ENCODE measurements around the gene F12. TPM values are rescaled to one million over a fixed set of nuclear protein-coding genes. Genes with fewer than 3 reads are reported as not detected.

Gene F12
- total RNA-seq, 1 experiment from 2014 or later, result 30.0 TPM

DNA sequence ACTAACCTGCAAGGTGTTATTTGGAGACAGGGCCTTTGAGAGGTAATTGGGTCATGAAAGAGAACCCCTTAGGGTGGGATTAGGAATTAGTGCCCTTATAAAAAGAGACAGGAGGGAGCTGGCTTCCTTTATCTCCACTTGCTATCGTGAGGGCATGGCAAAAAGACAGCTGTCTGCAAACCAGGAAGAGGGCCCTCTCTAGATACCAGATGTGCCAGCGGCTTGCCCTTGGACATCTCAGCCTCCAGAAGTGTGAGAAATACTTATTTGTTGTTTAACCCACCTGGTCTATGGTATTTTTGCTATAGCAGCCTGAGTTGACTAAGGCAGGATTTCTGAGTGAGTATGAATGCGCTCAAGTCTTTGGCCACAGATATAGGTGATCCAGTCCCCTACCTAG is 52.6 kb downstream of the F12 start:
- Histone ChIP-seq H3K27me3 (ENCODE audit: insufficient read depth, low read length) (no peaks in the 10 kb centered on the region), H3K4me1 (ENCODE audit: control insufficient read depth in 1 of 2, insufficient read depth in 2 of 2, low read length in 2 of 2) (peaks cover 4 to 12% of the 10 kb centered on the region in 2 experiments; a peak in 2 of 4 replicates), H2AFZ (ENCODE audit: low read depth, low read length, poor library complexity, severe bottlenecking) (no peak overlapping the region), H4K20me1 (ENCODE audit: insufficient read depth) (no peaks in the 10 kb centered on the region), H3K9me3 (ENCODE audit: control insufficient read depth in 1 of 2, insufficient read depth in 1 of 2, low read depth in 1 of 2, low read length in 2 of 2) (peaks cover 0 to 4% of the 10 kb centered on the region in 2 experiments; a peak in 1 of 4 replicates), H3K79me2 (ENCODE audit: insufficient read depth, low read length) (no peaks in the 10 kb centered on the region), H3K9me2 (ENCODE audit: insufficient read depth) (no peaks in the 10 kb centered on the region), H3K9ac (ENCODE audit: low read length) (no peak overlapping the region), H3K4me2 (ENCODE audit: low read length) (no peak overlapping the region), H3K4me3 (replicated peaks in 1 of 2; ENCODE audit: low read depth in 1 of 2, low read length in 2 of 2) (no peak overlapping the region), H3K36me3 (ENCODE audit: control insufficient read depth in 1 of 2, insufficient read depth in 2 of 2, low read length in 2 of 2) (no peaks in the 10 kb centered on the region), H3K27ac (ENCODE audit: low read depth, low read length) (no peak overlapping the region)
- DNase-seq (ENCODE audit: low read depth, low spot score) (no peak), ATAC-seq (no peak)
- RAD21 ChIA-PET (ENCODE audit: low non-redundant PET in 1 of 2, low total read pairs in 2 of 2, uncharacterized antibody in 2 of 2, unreplicated experiment in 2 of 2), result no interaction called here
- intact Hi-C loops (cut with micrococcal nuclease), result no loop called here
- no TSS peak for BruUV-seq (replicated peaks)
- POLR2A ChIA-PET, result no interaction called here
- no peak for TF ChIP-seq FOSL1 (IDR thresholded peaks at IDR 0.05; ENCODE audit: low read depth)
- TF ChIP-seq, protein P1, sequence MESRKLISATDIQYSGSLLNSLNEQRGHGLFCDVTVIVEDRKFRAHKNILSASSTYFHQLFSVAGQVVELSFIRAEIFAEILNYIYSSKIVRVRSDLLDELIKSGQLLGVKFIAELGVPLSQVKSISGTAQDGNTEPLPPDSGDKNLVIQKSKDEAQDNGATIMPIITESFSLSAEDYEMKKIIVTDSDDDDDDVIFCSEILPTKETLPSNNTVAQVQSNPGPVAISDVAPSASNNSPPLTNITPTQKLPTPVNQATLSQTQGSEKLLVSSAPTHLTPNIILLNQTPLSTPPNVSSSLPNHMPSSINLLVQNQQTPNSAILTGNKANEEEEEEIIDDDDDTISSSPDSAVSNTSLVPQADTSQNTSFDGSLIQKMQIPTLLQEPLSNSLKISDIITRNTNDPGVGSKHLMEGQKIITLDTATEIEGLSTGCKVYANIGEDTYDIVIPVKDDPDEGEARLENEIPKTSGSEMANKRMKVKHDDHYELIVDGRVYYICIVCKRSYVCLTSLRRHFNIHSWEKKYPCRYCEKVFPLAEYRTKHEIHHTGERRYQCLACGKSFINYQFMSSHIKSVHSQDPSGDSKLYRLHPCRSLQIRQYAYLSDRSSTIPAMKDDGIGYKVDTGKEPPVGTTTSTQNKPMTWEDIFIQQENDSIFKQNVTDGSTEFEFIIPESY (IDR thresholded peaks at IDR 0.05; ENCODE audit: extremely low read depth, insufficient replicate concordance, low read length), result no peak
- TF ChIP-seq SRF (IDR thresholded peaks at IDR 0.05; ENCODE audit: low read depth), result no peak
- no peak for TF ChIP-seq ZNF274 (IDR thresholded peaks at IDR 0.05; ENCODE audit: low read depth, low read length)
- TF ChIP-seq ELF1 (IDR thresholded peaks at IDR 0.05; ENCODE audit: borderline replicate concordance, low read depth), result no peak
- no peak for TF ChIP-seq CEBPB (IDR thresholded peaks at IDR 0.05; ENCODE audit: low read depth)
- TF ChIP-seq EZH2phosphoT487 (IDR thresholded peaks at IDR 0.05; ENCODE audit: borderline replicate concordance), result no peak
- TF ChIP-seq CBX3 (IDR thresholded peaks at IDR 0.05; ENCODE audit: low read depth), result no peak
- no peak for TF ChIP-seq POLR2A (IDR thresholded peaks at IDR 0.05; ENCODE audit: borderline replicate concordance, extremely low read depth, insufficient read depth, insufficient read length)
- no peak for TF ChIP-seq ZFX (IDR thresholded peaks at IDR 0.05)
- TF ChIP-seq, protein P2, sequence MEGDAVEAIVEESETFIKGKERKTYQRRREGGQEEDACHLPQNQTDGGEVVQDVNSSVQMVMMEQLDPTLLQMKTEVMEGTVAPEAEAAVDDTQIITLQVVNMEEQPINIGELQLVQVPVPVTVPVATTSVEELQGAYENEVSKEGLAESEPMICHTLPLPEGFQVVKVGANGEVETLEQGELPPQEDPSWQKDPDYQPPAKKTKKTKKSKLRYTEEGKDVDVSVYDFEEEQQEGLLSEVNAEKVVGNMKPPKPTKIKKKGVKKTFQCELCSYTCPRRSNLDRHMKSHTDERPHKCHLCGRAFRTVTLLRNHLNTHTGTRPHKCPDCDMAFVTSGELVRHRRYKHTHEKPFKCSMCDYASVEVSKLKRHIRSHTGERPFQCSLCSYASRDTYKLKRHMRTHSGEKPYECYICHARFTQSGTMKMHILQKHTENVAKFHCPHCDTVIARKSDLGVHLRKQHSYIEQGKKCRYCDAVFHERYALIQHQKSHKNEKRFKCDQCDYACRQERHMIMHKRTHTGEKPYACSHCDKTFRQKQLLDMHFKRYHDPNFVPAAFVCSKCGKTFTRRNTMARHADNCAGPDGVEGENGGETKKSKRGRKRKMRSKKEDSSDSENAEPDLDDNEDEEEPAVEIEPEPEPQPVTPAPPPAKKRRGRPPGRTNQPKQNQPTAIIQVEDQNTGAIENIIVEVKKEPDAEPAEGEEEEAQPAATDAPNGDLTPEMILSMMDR (IDR thresholded peaks at IDR 0.05 in 2 of 3, conservative IDR thresholded peaks at IDR 0.05 in 1 of 3; ENCODE audit: borderline replicate concordance in 1 of 3, insufficient read depth in 1 of 3, low read depth in 2 of 3, low read length in 2 of 3), result no peak
- no peak for TF ChIP-seq RAD21 (IDR thresholded peaks at IDR 0.05; ENCODE audit: low read depth)
- TF ChIP-seq EZH2 (IDR thresholded peaks at IDR 0.05), result no peak
- CTCF ChIA-PET, result interaction anchor here (3.2 kb wide), 1 partner anchor 13 kb away, joined by 15 read pairs; no protein-coding TSS in a partner anchor
